Vagina (tissue), 2 donors: ENCODE measurements around the gene MINDY3.

ENCODE experiments used
- POLR2A ChIP-seq, 2 donors: fragments of 450-650 bp; IDR thresholded peaks; one replicate each; pipeline ENCODE4 v1.6.1; 2017; ENCODE audit warnings: antibody characterized with exemption in 2 of 2, mild to moderate bottlenecking in 2 of 2, moderate library complexity in 2 of 2
- POLR2AphosphoS5 ChIP-seq, 2 donors: sonication (generic); formaldehyde crosslinking; IDR thresholded peaks; one replicate each; pipeline ENCODE4 v1.9.0; 2017; ENCODE audit warnings: antibody characterized with exemption in 2 of 2, mild to moderate bottlenecking in 2 of 2, low read depth in 1 of 2; ENCODE audit not compliant: insufficient read depth in 1 of 2
- TF ChIP-seq, protein P1 (sequence below), 3 experiments: fragments of 450-650 bp in 2 of 3; fragments of 200-600 bp in 1 of 3; sonication (generic) in 1 of 3; IDR thresholded peaks; one replicate each; pipeline ENCODE4 v1.5.1; 2017 to 2019; ENCODE audit warnings: antibody characterized with exemption in 3 of 3, mild to moderate bottlenecking in 2 of 3, moderate library complexity in 2 of 3

DNA sequence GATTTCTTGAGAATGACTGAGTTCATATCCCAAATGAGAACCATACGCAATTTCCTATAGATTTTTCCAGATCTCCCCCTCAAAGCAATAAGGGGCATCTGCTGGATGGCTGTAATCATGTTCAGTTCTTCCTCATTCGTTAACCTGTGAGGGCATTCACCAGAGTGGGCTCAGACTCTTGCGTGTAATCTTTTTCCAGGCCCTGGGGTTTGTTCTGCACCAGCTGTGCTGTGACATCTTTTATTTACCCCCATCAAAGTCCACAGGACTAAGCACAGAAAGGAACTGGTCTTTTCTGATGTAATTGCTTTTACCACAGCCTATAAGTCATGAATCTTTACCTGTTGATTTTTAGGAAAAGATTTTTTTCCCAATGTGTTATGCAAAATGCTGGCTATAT lies 112.7 kb downstream of the MINDY3 start:
- TF ChIP-seq, protein P1, sequence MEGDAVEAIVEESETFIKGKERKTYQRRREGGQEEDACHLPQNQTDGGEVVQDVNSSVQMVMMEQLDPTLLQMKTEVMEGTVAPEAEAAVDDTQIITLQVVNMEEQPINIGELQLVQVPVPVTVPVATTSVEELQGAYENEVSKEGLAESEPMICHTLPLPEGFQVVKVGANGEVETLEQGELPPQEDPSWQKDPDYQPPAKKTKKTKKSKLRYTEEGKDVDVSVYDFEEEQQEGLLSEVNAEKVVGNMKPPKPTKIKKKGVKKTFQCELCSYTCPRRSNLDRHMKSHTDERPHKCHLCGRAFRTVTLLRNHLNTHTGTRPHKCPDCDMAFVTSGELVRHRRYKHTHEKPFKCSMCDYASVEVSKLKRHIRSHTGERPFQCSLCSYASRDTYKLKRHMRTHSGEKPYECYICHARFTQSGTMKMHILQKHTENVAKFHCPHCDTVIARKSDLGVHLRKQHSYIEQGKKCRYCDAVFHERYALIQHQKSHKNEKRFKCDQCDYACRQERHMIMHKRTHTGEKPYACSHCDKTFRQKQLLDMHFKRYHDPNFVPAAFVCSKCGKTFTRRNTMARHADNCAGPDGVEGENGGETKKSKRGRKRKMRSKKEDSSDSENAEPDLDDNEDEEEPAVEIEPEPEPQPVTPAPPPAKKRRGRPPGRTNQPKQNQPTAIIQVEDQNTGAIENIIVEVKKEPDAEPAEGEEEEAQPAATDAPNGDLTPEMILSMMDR (IDR thresholded peaks at IDR 0.05), result no peak
- TF ChIP-seq POLR2A (IDR thresholded peaks at IDR 0.05) (no peak), POLR2AphosphoS5 (IDR thresholded peaks at IDR 0.05; ENCODE audit: insufficient read depth in 1 of 2, low read depth in 1 of 2) (no peak)
